ENCODE data around the gene LRPAP1.
"Not testable (repeated sequence)": the region's sequence is repeated elsewhere in the genome, so short reads cannot be mapped to it uniquely, and the experiment has no call there.

LRPAP1 gene

DNA sequence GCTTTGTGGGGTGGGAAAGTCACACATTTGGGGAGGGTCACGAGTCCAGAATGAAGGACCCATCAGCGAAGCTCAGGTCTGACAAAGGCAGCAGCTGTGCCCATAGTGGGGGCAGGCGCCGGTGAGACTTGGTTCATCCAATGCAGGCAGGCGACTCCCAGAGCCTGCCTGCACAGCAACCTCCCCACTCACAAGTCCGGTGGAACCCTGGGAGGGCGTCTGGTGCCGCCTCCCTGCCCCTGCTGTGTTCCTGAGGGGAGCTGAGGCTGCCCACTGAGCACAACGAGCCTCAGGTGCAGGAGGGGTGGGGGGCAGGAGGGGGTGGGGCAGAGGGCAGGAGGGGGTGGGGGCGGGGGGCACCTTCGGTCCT lies 13.7 kb downstream of the LRPAP1 start:
- DNase-seq, result no peak

DNA sequence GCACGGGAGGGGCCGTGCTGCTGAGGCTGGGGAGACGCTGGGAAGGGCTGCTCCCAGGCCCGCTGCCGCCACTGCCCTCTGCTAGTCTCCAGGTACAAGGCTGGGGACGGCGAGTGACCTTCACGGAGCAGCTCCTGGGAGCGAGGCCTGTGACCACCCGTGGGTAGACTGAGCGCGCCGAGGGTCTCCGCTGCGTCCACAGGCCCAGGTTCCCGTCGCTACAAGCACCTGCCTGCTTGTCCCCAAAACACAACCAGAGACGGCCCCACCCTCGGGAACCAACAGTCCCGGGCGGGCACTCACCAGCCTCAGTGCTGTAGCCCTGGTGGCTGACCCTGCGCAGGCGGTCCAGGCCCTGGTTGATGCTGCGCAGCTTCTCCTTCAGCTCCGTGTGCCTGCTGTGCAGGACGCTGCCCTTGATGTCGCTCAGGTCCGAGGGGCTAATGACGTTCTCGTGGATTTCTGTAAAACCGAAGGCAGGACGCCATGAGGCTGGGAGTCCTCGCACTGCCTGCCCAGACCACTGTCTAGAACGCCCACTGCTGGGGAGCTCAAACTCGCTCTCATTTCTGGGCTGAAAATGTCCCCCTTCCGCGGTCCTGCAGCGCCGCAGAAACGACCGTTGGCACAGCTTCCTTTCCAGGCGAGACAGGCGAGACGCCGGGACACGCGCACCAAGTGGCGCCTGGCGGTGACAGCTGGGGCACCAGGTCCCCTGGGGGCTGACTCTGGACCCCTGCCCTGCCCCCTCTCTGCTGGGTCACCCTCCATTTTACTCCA lies 14.3 kb downstream of the LRPAP1 start:
- DNase-seq, result no peak

- DNase-seq, result no peak
These were observed 15.1 kb downstream of the LRPAP1 start for GRCh38 chr4:3516836-3517730.

- DNase-seq, result no peak
These were observed 16.0 kb downstream of the LRPAP1 start for GRCh38 chr4:3516061-3516835.

DNA sequence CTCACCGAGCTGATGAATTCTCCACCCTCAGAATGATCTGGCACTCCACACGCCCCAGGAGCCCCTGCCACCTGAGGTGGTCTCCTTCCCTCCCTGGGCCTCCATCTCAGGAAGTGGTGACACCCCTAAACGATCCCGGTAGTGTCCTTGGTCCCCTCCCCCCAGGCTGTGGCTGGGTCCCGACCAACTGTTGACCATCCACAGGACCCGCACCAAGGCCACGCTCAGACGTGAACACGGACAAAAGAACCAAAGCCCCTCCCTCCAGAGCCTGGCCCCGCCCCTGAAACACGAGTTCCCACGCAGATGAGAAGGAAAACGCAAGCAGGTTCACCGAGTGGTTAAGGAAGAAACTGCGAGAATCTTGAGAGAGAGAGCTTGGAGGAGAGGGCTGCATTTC lies 16.6 kb downstream of the LRPAP1 start:
- no peak for DNase-seq

DNA sequence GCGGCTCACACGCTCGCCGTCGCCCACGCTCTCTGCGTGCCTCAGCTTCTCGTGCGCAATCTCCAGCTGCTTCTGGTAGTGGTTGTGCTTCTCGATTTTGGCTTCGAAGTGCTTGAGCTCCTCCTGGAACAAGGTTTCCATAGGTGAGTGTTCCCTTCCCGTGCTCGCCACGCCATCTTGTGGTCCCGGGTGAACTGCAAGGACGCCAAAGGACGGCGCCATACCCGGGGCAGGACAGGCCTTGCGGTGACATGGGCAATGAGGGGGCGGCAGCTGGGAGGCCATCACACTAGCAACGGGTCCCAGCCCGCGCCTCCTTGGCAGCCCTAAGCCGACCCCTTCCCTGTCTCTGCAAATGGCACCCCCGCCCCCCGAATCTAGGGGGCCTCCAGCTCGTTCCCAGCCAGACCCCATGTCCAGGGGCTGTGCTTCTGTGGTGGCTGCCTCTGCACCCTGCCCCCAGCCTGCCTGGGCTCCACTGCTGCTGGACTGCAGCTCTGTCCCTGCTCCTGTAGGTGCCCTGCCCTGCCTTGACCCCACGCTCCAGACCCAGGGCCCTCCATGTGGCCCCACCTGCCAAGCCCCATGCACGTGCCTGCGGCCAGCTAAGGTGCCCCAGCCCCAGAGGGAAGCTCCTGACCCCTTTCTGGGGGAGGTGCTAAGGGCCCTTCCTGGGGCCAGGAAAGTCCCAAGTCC lies 17.3 kb downstream of the LRPAP1 start:
- DNase-seq, result no peak

- no peak for DNase-seq
These were observed 17.9 kb downstream of the LRPAP1 start for GRCh38 chr4:3514221-3514780.

GRCh38 chr4:3513807-3514206 lies 18.4 kb downstream of the LRPAP1 start:
- DNase-seq, result no peak

DNA sequence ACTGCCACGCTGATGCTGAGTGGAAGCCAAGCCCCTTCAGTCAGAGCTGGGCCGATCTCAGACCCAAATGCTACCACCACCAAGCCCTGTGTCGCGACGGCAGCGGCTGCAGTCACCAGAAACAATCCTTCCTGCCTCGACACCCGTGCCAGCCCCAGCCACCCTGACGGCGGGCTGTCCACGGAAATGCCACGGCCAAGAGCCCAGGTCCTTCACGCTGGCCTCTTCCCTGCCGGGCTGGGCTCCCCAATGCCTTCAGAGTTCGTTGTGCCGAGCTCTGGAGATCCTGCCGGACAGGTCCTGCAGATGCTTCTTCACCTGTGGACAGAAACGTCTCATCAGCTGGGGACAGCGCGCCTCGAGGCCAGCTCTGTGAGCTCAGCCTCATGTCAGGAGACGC lies 19.5 kb downstream of the LRPAP1 start:
- no peak for DNase-seq

DNA sequence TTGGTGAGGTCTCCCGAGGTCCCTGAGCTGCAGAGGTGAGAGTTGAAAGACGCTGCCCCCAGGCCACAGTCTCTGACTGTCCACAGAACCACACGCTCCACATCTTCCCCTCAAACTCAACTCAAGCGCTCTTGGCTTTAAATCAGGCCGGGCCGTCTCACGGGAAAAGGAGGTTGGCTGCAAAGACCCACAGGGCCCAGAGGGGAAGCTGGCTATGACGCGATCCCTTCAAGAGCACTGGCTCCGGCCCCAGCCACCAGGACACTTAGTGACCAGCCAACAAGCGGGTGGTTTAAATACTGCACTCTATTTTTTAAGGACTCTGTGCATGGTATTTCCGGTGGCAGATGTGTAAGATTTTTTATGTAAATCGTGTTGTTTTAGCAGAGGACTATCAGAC lies 19.9 kb downstream of the LRPAP1 start:
- DNase-seq, result no peak

DNA sequence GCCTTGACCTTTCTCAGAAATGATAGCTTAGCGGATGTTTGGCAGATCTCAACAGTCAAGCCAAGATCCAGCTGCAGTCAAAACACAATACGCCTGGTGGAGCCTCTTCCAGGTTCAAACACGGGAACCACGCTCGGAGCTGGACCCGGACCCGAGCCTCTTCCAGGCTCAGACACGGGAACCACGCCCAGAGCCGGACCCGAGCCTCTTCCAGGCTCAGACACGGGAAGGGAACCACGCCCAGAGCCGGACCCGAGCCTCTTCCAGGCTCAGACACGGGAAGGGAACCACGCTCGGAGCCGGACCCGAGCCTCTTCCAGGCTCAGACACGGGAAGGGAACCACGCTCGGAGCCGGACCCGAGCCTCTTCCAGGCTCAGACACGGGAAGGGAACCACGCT lies 20.6 kb downstream of the LRPAP1 start:
- not testable (repeated sequence) for DNase-seq

- DNase-seq, result no peak
These were observed 21.0 kb downstream of the LRPAP1 start for GRCh38 chr4:3511187-3511586.

DNA sequence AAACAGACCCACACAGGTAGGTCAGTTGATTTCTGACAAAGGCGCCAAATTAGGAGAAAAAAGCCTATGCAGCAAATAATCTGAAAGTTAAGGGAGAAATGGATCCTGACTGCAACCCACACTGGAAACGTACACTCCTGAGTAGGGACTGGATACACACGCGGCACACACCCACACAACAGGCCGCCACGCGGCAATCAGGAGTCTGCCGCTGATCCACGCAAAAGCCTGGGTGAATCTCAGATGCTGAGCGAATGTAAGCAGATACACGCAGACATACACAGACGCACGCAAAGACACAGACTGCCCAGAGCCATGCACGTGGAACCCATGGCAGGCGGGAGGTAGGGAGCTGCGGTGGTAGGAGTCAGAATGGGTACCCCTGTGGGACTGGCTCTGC lies 21.7 kb downstream of the LRPAP1 start:
- DNase-seq, result no peak

DNA sequence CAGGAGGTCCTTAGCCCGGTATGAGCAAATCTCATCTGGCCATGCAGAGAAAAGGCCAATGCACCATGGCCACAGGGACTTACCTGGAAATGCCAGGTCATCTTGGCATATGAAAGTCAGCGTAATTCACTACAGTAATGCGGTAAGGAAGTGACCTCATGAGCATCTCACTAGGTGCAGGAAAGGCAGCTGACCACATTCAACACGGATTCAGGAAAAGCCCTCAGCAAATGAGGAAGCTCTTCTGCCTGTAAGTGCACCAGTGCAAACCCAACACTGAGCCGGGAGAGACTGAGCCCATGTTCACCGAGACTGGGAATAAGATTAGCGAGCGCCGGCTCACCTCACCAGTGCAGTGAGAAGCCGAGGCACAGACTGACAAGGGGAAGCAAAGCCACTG lies 23.7 kb downstream of the LRPAP1 start:
- no peak for DNase-seq

- no peak for DNase-seq
These were observed 27.0 kb downstream of the LRPAP1 start for GRCh38 chr4:3505231-3505630.

- DNase-seq, result no peak
These were observed 29.0 kb downstream of the LRPAP1 start for GRCh38 chr4:3502941-3503936.

GRCh38 chr4:3501825-3502425 lies 30.3 kb downstream of the LRPAP1 start:
- DNase-seq, result no peak

GRCh38 chr4:3501126-3501824 lies 30.9 kb downstream of the LRPAP1 start:
- no peak for DNase-seq

- no peak for DNase-seq
These were observed 31.6 kb downstream of the LRPAP1 start for GRCh38 chr4:3500634-3501101.

- DNase-seq, result no peak
These were observed 32.1 kb downstream of the LRPAP1 start for GRCh38 chr4:3500111-3500510.

Data from CD4-positive, alpha-beta T cell treated with Interleukin-6 for 4 hours (primary cell).